HL-60/S4 (cell line): ENCODE results near the gene RAB5IF.
"Not testable (repeated sequence)": the region's sequence is repeated elsewhere in the genome, so short reads cannot be mapped to it uniquely, and the experiment has no call there.

ENCODE experiments used
- in situ Hi-C: fragments of 300-500 bp; cut with MboI; formaldehyde crosslinking; loops from 2 replicates; pipeline ENCODE4 v1.14.3; 2022; ENCODE audit warnings: low sequenced_read_pairs

RAB5IF gene

GRCh38 chr20:36585410-36586125 lies 20.0 kb upstream of the RAB5IF start:
- in situ Hi-C loops = no loop called here

GRCh38 chr20:36587388-36588070 lies 18.1 kb upstream of the RAB5IF start:
- in situ Hi-C loops = no loop called here

GRCh38 chr20:36591281-36591680 lies 14.3 kb upstream of the RAB5IF start:
- in situ Hi-C loops = no loop called here

- in situ Hi-C loops = no loop called here
These were observed 13.5 kb upstream of the RAB5IF start for GRCh38 chr20:36591854-36592641.

GRCh38 chr20:36593347-36593929 lies 12.1 kb upstream of the RAB5IF start:
- in situ Hi-C loops = no loop called here

- in situ Hi-C loops = no loop called here
These were observed 5.7 kb upstream of the RAB5IF start for GRCh38 chr20:36599912-36600345.

- in situ Hi-C loops = no loop called here
These were observed 4.0 kb upstream of the RAB5IF start for GRCh38 chr20:36601540-36601939.

- in situ Hi-C loops = no loop called here
These were observed 604 bp upstream of the RAB5IF start for GRCh38 chr20:36604952-36605398.

GRCh38 chr20:36606158-36607066 lies 833 bp downstream of the RAB5IF start:
- in situ Hi-C loops = no loop called here

GRCh38 chr20:36607586-36608387 lies 2.2 kb downstream of the RAB5IF start:
- in situ Hi-C loops = no loop called here

GRCh38 chr20:36608388-36608728 lies 2.8 kb downstream of the RAB5IF start:
- in situ Hi-C loops = not testable (repeated sequence)

GRCh38 chr20:36611625-36612024 lies 6.0 kb downstream of the RAB5IF start:
- in situ Hi-C loops = no loop called here

GRCh38 chr20:36613974-36614373 lies 8.4 kb downstream of the RAB5IF start:
- in situ Hi-C loops = no loop called here

GRCh38 chr20:36614781-36615557 lies 9.4 kb downstream of the RAB5IF start:
- in situ Hi-C loops = no loop called here

- in situ Hi-C loops = no loop called here
These were observed 15.3 kb downstream of the RAB5IF start for GRCh38 chr20:36620917-36621316.

- in situ Hi-C loops = no loop called here
These were observed 17.9 kb downstream of the RAB5IF start for GRCh38 chr20:36623444-36623843.

GRCh38 chr20:36624068-36624943 lies 18.7 kb downstream of the RAB5IF start:
- in situ Hi-C loops = no loop called here

- in situ Hi-C loops = no loop called here
These were observed 19.4 kb downstream of the RAB5IF start for GRCh38 chr20:36624944-36625324.
